GM18951 (cell line): ENCODE results near the gene CASZ1.

ENCODE experiments used
- POLR2A ChIP-seq: IDR thresholded peaks from 4 replicates; pipeline ENCODE4 v1.6.1; 2011; ENCODE audit warnings: mild to moderate bottlenecking; ENCODE audit not compliant: insufficient read length, insufficient read depth; ENCODE audit errors: extremely low read depth
- in situ Hi-C: fragments of 300-500 bp; cut with MboI; formaldehyde crosslinking; loops from one replicate; pipeline ENCODE4 v1.12.0; 2022; ENCODE audit warnings: low sequenced_read_pairs, mixed read lengths, inconsistent platforms; ENCODE audit not compliant: unreplicated experiment

The CASZ1 gene

GRCh38 chr1:10773376-10773775 lies 23.1 kb downstream of the CASZ1 start:
- in situ Hi-C loops, result no loop called here
- no peak for TF ChIP-seq POLR2A

- no peak for TF ChIP-seq POLR2A
- in situ Hi-C loops, result no loop called here
Observed at GRCh38 chr1:10772711-10773110, 23.7 kb downstream of the CASZ1 start.

GRCh38 chr1:10771789-10772188 lies 24.7 kb downstream of the CASZ1 start:
- no peak for TF ChIP-seq POLR2A
- in situ Hi-C loops, result no loop called here

- in situ Hi-C loops, result no loop called here
- no peak for TF ChIP-seq POLR2A
Observed at GRCh38 chr1:10768552-10768951, 27.9 kb downstream of the CASZ1 start.

GRCh38 chr1:10767282-10767681 lies 29.2 kb downstream of the CASZ1 start:
- no peak for TF ChIP-seq POLR2A
- in situ Hi-C loops, result no loop called here

GRCh38 chr1:10765734-10766478 lies 30.5 kb downstream of the CASZ1 start:
- in situ Hi-C loops, result no loop called here
- no peak for TF ChIP-seq POLR2A

- TF ChIP-seq POLR2A, result no peak
- in situ Hi-C loops, result no loop called here
Observed at GRCh38 chr1:10765304-10765703, 31.1 kb downstream of the CASZ1 start.

- in situ Hi-C loops, result no loop called here
- no peak for TF ChIP-seq POLR2A
Observed at GRCh38 chr1:10764296-10764798, 32.1 kb downstream of the CASZ1 start.

- in situ Hi-C loops, result no loop called here
- TF ChIP-seq POLR2A, result no peak
Observed at GRCh38 chr1:10762875-10763274, 33.6 kb downstream of the CASZ1 start.

- TF ChIP-seq POLR2A, result no peak
- in situ Hi-C loops, result no loop called here
Observed at GRCh38 chr1:10762153-10762523, 34.3 kb downstream of the CASZ1 start.

- in situ Hi-C loops, result no loop called here
- TF ChIP-seq POLR2A, result no peak
Observed at GRCh38 chr1:10761503-10762152, 34.8 kb downstream of the CASZ1 start.

GRCh38 chr1:10760566-10761502 lies 35.6 kb downstream of the CASZ1 start:
- in situ Hi-C loops, result no loop called here
- no peak for TF ChIP-seq POLR2A
